ENCODE measurements around the gene SECTM1. TPM values are rescaled to one million over a fixed set of nuclear protein-coding genes. Genes with fewer than 3 reads are reported as not detected.
A peak's percentile ranks its signal among the peaks of the same experiment; 100 is the strongest.
"Not testable (repeated sequence)": the region's sequence is repeated elsewhere in the genome, so short reads cannot be mapped to it uniquely, and the experiment has no call there.

The SECTM1 gene
- 2.0 TPM for total RNA-seq
- long read RNA-seq, partial matches to known transcripts = 0 of 2 reads
- long read RNA-seq, other reads (novel, unspliced or antisense) = 0 of 2 reads

DNA sequence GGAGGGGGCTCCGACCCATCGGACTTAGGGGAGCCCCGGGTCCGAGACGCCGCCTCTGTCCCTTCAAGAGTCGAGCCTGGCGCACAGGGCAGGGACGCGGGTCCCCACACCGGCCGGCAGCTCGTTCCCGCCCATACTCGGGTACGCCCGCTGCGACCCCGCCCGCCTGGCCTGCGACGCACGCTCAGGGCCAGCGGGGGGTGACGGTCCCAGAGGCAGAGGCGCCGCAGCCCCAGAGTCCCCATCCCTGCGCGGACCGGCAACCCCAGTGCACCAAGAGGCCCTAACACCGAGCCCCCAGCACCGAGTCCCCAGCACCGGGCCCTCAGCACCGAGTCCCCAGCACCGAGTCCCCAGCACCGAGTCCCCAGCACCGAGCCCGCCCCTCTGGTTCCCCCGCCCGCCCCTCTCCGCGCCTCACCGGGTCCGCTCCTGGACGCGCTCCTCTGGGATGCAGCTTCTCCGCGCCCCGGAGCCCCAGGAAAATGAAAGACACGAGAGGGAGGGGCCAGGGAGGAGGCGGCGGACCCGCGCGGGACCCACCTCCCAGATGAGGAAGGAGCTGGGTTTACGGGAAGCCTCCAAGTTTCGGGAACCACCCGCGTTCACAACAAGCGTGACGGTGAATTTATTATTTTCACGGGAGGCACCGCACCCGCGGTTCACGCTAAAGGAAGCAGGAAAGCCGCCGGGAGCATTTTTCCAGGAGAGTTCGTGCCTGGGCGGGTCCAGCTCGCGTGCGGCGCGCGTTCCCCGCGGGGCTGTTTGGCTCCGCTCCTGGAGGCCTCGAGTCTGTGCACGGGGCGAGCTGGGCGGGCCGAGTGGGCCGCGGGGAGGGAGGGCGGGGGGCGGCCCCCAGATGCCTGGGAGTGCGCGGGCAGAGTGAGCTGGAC, at the start of gene SECTM1:
Gene SECTM1, minus strand, starts transcription at position 488 of the 893 bp plus-strand sequence. CDS start 6,526 bp downstream, outside the sequence.
- intact Hi-C loops (cut with DNase I) = no loop called here
- peak; percentile 92 for DNase-seq (ENCODE audit: low spot score)

DNA sequence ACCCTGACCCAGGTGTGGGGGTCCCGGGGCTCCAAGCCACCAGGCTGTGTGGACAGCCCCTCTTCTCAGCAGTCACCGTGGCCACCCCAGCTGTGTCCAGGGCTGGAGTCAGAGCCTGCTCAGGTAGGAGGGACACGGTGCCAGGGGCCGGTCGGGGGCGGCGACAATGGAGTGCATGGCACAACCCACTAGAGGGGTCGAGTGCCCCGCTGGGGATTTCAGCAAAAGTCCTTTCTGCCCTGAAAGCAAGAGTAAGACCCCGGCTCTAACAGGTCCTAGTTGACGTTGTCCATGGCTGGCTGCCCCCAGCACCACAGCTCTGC, 49.3 kb upstream of the SECTM1 start:
- DNase-seq (ENCODE audit: low spot score) = no peak
- intact Hi-C loops (cut with DNase I) = no loop called here

DNA sequence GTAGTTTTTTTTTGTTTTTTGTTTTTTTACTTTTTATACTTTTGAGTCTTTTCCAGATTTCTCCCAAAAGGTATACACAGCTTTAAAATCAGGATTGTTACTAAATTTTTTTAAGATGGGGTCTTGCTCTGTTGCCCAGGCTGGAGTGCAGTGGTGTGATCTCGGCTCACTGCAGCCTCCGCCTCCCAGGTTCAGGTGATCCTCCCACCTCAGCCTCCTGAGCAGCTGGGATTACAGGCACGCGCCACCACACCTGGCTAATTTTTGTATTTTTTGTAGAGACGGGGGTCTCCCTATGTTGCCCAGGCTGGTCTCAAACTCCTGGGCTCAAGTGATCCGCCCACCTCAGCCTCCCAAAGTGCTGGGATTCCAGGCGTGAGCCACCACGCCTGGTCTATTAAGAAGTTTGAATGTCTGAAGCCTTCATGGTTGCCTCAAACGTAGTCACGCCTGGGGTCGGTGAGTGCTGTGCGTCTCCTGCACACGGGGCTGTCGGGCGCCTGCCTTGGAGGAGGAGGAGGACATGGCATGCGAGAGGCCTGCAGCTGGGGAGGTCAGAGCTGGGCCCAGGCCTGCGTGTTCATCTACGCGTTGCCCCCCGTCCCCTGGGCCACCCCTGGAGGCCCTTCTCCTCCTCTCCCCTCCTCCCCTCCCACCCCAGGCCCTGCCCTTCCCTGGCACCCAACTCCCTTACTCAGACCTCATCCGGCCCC, 48.8 kb upstream of the SECTM1 start:
- intact Hi-C loops (cut with DNase I); DNase-seq (ENCODE audit: low spot score): not testable (repeated sequence)

DNA sequence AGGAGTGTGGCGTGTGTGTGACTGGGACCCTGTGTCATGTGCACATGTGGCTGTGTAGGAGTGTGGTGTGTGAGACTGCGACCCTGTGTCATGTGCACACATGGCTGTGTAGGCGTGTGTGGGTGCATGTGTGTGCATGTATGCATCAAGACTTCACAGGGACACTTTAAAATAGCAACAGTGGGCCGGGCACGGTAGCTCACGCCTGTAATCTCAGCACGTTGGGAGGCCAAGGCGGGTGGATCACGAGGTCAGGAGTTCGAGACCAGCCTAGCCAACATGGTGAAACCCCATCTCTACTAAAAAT, 48.1 kb upstream of the SECTM1 start:
- intact Hi-C loops (cut with DNase I); DNase-seq (ENCODE audit: low spot score): not testable (repeated sequence)

DNA sequence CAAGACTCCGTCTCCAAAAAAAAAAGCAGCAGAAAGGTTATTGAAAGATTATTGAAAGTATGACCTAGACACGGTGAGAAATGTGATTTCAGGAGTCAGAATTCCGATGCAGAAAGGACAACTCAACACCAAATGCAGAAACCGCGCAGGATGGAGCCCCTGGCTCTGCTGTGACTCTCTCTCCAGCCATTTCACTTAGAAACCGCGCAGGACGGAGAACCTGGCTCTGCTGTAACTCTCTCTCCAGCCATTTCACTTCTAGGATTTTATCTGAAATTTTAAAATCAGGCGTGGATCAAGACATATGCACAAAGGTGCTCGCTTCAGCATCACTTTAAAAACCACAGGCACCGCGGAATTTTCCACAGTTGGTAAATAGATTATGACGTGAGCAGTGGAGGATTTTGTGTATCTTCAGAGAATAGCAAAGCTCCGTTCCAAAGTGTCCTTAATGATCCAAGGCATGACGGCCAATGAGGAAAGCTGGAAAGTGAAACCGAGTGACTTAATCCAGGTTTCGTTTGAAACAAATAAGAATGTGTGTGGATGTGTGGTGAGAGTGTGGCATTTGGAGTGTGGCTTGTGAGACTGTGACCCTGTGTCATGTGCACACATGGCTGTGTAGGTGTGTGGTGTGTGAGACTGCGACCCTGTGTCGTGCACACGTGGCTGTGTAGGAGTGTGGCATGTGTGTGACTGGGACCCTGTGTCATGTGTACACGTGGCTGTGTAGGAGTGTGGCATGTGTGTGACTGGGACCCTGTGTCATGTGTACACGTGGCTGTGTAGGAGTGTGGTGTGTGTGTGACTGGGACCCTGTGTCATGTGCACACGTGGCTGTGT, 47.5 kb upstream of the SECTM1 start:
- no peak for DNase-seq (ENCODE audit: low spot score)

DNA sequence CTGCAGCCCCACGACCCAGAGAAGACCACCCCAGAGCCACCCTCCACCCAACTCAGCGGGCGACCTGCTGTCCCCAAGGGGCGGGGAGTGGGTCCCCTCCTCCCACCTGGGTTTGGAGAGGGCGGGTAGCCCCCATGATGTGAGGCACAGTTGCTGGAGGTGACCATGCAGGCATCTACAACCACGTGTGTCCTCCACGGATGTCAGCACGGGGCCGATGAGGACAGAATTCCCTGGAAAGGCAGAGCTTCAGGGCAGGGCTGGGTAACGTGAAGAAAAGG, 45.1 kb upstream of the SECTM1 start:
- intact Hi-C loops (cut with DNase I) = no loop called here
- DNase-seq (ENCODE audit: low spot score) = no peak

More for the DNA sequence above, 47.5 kb upstream of the SECTM1 start:
- intact Hi-C loops (cut with DNase I) = no loop called here

DNA sequence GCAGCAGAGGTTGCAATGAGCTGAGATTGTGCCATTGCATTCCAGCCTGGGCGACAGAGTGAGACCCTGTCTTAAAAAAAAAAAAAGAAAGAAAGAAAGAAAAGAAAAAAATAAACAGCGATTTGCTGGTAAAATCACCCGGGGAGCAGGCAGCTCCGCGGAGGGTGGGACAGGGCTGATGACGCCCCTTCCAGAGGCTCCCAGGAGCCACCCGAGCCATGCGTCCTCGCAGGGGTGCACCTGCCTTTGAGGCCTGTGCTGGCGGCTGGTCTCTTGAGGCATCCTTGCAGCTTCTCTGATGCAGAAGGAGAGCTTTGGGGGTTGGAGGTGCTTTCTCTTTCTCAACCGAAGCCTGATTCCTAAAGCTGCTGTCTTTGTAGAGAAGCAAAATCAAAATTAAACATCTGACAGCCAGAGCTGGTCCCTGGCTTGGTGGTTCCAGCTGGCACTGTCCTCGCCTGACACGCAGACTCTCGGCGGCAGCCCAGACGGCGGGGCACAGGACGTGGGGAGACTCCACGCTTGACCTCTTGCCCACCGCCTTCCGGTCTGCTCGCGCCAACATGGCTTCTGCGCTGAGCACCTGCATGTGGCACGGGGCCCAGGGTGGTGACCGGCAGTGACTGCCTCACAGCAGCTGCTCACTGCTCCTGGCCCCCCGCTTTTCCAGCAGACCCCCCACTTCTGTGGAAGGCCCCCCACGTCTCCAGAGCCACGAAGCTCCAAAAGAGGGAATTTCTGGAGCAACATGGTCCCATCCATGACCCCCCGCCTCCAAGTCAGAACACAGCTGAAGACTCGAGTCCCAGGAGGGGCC, 44.6 kb upstream of the SECTM1 start:
- DNase-seq (ENCODE audit: low spot score) = no peak
- intact Hi-C loops (cut with DNase I) = no loop called here

DNA sequence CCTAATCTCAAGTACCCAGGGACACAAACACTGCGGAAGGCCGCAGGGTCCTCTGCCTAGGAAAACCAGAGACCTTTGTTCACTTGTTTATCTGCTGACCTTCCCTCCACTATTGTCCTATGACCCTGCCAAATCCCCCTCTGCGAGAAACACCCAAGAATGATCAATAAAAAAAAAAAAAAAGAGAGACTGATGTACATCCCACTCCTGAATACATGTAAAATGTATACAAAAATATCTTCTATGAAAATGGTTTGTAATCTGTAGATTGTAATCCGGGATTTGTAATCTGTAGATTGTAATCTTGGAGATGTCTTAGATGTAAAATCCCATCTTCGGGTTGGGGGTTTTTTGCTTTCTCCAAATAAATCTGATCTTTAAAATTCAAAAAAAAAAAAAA, 43.7 kb upstream of the SECTM1 start:
- DNase-seq (ENCODE audit: low spot score); intact Hi-C loops (cut with DNase I): not testable (repeated sequence)

DNA sequence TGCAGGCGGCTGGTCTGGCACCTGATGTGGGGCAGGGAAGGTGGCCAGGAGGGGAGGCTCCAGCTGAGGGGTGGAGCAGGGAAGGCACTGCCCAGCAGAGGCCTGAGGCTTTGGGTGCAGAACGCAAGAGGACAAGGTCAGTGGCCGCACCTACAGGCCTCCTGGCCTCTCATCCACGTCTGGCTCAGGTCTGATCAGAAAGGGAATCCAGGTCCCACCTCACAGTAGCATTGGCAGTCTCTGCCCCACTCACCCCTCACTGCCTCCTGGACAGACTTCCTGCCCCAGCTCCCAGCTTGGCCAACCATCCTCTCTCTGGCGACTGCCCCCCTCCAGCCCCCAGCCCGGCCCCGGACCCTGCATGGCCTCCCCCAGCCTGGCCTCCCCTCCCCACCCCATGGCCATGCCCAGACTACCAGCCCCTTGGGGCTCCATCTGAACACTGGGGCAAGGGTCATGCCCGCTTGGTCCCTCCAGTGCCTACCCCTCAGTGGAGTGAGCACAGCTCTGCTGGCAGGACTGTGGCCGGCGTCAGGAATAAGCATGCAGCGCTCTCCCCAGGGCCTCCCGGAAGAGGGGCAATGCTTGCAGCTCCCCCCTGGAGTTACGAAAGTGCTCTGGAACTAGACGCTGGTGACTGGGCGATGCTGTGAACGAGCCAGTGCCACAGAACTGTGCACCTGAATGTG, 42.6 kb upstream of the SECTM1 start:
- no peak for DNase-seq (ENCODE audit: low spot score)
- intact Hi-C loops (cut with DNase I) = no loop called here

DNA sequence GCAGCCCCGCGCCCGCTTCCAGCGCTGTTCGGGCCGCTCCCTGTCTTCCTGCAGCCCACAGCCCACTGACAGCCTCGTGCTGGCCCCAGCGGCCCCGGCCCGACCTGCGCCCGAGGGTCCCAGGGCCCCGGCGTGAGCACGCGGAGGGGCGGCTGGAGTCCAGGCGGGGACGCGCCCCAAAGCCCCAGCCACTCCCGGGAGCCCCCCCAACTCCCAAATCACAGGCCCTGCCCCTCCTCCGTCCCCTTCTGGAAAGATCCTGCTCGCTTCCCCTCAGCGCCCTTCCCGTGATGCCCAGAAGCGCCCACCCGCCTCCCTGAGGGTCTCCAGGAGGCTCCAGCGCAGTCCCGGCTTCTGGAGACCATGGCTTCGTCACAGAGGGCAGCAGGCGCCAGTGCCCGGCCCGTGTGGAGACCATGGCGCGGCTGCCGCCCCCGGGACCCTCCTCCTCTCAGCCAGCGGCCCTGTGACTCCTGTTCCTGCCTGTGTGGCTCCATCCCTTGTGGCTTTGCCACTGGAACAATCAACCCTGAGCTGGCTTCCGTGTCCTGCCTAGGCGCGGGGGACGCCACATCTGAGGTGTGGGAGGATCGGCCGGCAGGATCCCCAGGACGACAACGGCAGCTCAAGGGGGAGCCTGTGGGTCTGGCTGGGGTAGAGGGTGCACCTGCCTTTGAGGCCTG, 41.9 kb upstream of the SECTM1 start:
- DNase-seq (ENCODE audit: low spot score) = no peak

DNA sequence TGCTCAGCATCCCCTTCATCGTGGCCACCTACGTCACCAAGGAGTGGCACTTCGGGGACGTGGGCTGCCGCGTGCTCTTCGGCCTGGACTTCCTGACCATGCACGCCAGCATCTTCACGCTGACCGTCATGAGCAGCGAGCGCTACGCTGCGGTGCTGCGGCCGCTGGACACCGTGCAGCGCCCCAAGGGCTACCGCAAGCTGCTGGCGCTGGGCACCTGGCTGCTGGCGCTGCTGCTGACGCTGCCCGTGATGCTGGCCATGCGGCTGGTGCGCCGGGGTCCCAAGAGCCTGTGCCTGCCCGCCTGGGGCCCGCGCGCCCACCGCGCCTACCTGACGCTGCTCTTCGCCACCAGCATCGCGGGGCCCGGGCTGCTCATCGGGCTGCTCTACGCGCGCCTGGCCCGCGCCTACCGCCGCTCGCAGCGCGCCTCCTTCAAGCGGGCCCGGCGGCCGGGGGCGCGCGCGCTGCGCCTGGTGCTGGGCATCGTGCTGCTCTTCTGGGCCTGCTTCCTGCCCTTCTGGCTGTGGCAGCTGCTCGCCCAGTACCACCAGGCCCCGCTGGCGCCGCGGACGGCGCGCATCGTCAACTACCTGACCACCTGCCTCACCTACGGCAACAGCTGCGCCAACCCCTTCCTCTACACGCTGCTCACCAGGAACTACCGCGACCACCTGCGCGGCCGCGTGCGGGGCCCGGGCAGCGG, 41.2 kb upstream of the SECTM1 start:
- intact Hi-C loops (cut with DNase I) = no loop called here
- DNase-seq (ENCODE audit: low spot score) = no peak

More for the DNA sequence above, 41.9 kb upstream of the SECTM1 start:
- intact Hi-C loops (cut with DNase I) = no loop called here

DNA sequence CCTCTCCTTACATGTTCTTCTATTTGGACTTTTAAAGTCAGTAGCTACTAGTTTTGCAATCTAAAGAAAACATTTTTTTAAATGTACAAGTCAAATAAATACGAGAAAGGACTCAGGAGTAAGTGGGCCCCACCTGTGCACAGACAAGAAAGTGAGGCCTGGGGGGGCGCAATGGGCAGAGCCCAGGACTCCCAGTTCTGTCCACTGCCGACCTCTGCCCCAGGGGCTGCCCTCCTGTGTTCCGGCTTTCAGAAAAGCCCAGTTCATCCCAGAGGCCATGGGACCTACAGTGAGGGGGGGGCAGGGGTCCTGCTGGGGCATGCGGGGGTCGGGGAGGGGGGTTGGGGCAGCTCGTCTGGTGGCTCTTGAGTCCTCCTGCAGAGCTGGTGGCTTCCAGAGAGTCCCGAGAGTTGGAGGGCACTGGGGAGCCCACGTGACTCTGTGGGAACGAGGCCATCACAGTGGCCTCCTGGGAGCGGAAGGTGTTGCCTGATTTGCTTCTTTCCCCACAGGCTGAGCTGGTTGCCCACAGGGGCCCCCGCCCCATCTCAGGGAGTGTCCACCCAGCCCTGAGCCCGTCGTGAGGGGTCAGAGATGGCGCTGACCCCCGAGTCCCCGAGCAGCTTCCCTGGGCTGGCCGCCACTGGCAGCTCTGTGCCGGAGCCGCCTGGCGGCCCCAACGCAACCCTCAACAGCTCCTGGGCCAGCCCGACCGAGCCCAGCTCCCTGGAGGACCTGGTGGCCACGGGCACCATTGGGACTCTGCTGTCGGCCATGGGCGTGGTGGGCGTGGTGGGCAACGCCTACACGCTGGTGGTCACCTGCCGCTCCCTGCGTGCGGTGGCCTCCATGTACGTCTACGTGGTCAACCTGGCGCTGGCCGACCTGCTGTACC, 40.4 kb upstream of the SECTM1 start:
- intact Hi-C loops (cut with DNase I) = no loop called here

DNA sequence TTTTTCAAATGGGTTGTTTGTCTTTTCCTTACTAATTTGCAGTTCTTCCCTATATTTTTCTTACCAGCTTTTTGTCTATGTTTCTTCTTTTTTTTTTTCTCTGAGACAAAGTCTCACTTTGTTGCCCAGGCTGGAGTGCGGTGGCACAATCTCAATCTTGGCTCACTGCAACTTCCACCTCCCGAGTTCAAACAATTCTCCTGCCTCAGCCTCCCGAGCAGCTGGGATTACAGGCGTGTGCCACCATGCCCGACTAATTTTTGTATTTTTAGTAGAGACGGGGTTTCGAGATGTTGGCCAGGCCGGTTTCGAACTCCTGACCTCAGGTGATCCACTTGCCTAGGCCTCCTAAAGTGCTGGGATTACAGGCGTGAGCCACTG, 39.5 kb upstream of the SECTM1 start:
- DNase-seq (ENCODE audit: low spot score) = not testable (repeated sequence)

More for the DNA sequence above, 40.4 kb upstream of the SECTM1 start:
- DNase-seq (ENCODE audit: low spot score) = no peak

DNA sequence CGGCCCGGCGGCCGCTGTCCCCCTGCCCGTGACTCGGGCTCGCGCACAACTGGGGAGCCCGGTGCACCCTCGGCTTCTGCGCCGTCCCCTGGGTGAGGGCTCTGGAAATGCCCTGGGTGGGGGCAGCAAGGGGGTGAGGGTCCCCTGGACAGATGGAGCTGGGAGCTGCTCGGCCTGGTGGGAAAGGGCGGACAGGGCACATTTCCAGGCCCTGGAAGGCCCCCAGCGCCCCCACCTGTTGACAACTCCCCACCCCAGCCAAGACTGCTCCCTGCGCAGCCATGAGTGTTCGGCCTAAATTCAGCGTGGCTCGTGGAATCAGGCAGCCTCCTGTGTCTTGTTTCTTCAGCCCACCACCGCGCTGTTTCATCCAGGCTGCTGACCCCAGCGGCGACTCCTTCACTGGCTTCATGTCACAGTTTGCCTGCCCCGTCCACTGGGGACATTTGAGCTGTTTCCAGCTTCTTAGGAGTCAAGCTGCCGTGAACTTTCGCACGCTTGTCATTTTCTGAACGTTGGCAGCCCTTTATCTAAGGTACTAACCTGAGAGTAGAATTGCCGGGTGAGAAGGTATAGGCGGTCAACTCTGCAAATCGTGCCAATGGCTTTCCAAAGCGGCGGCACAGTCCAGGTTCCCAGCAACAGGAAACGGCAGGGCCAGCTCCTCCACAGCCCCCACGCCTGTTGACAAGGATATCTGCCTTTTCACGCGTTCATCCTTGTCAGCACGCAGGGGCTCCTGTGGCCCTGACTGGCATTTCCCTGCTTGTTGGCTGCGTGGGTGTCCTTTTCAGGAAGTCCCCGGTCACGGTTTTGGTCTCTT, 38.9 kb upstream of the SECTM1 start:
- no peak for DNase-seq (ENCODE audit: low spot score)
- intact Hi-C loops (cut with DNase I) = no loop called here

More for the DNA sequence above, 39.5 kb upstream of the SECTM1 start:
- intact Hi-C loops (cut with DNase I) = not testable (repeated sequence)

DNA sequence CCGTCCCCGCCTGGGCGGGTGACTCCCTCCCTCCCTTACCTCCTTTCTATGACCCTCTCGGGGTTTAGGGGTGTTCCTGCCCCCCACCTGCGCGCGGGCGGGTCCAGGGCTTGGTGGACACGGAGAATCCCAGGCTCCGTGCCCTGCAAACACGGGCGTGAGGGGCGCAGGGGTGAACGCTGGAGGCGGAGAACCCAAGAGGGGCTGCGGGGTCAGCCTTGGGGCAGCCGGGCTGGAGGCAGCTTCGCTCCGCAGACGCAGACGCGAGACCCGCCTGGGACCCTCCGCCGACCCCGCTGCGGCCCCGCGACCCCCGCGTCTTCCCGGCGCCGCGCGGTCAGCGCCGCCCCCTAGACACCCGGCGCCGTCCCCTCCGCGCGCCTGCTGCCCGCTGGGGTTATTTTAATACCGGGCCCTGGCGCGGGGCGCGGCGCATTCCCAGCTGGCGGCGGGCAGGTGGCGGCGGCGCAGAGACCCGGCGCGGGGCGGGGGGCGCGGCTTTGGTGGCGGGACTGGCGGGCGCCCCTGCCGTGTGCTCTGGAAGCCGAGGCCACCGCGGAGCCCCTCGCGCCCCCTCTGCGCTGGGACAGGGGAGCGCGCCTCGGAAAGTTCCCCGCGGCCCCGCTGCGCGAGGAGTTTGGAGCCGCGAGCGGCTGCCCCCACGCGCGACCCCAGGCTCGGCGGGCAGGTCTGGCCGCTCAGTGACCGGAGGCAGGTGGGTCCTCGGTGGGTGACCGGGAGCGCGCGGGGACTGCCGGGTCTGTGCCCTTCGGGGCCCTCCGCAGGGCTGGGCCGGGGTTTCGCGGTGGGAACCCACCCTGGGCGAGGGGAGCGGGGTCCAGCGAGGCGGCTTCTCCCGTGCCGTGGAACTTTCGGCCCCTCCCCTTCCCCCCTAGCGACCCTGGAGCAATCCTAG, 38.0 kb upstream of the SECTM1 start, which contains the start of gene UTS2R:
Gene UTS2R, plus strand, starts transcription at position 433 of the 916 bp plus-strand sequence. CDS start 2,560 bp downstream, outside the sequence.
- no peak for DNase-seq (ENCODE audit: low spot score)
- intact Hi-C loops (cut with DNase I) = no loop called here
